HUES48 (cell line): ENCODE data around the gene LTO1.

Source experiments
- H3K27ac ChIP-seq: one replicate; pipeline ENCODE4 v1.7.0; 2013; ENCODE audit warnings: low read depth, low read length, inconsistent platforms
- H3K27me3 ChIP-seq: 2 replicates; pipeline ENCODE4 v1.6.1; 2013; ENCODE audit warnings: mild to moderate bottlenecking, low read length; ENCODE audit not compliant: control insufficient read depth, insufficient read depth
- H3K36me3 ChIP-seq: 2 replicates; pipeline ENCODE4 v1.6.1; 2013; ENCODE audit warnings: low read length; ENCODE audit not compliant: control insufficient read depth, insufficient read depth
- H3K4me1 ChIP-seq: 2 replicates; pipeline ENCODE4 v1.6.1; 2013; ENCODE audit warnings: mild to moderate bottlenecking, low read length; ENCODE audit not compliant: control insufficient read depth, insufficient read depth
- H3K4me3 ChIP-seq: 2 replicates; pipeline ENCODE4 v1.5.1; 2013; ENCODE audit warnings: mild to moderate bottlenecking, low read depth, low read length
- H3K9ac ChIP-seq: 2 replicates; pipeline ENCODE4 v1.6.1; 2013; ENCODE audit warnings: mild to moderate bottlenecking, low read depth, low read length, moderate library complexity
- H3K9me3 ChIP-seq: 2 replicates; pipeline ENCODE4 v1.6.1; 2013; ENCODE audit warnings: low read length; ENCODE audit not compliant: control insufficient read depth, insufficient read depth

The LTO1 gene

DNA sequence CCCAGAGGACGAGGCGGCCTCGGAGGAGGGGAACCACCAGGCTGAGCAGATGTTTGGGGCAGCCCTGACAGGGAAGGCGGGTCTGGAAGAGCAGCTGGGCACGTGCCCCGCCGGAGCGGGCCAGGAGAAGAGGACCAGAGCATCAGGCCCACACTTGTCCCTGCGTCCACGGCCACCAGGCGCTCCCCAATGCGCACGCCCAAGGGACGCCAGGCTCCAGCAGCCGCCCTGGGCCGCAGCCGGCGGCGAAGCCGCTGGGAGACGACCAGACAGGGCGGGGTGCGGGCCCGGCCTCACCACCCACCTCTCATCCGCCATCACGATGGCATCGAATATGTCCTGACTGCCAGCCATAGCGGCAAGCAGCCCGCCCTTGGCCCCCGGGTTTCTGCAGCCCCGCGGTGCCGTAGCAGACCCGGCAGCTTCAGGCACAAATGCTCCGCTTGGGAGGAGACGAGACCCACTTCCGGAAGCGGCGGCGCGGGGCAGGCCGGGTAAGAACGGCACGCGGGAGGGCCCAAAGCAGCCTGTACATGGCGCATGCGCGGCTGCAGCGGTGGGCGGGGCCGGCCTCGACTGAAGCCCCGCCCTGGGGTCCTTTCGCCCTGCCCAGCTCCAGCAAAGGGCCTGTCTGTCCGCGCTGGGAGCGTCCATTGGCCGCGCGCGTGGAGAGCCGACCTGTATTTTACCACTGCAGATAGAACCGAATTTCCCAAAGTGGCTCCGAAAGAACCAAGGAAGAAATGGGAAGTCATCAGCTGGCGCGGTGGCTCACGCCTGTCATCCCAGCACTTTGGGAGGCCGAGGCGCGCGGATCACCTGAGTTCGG, at the start of gene LTO1:
LTO1 (minus strand) TSS at position 468 of the 829 bp plus-strand sequence; CDS start at position 354, 114 bp downstream.
- Histone ChIP-seq H3K27me3 (no peaks in the 10 kb centered on the region), H3K9ac (peak within 1 kb of the TSS; percentile 58; the same call in 1 of the 2 replicates), H3K9me3 (no peaks in the 10 kb centered on the region), H3K27ac (peak within 1 kb of the TSS; percentile 77), H3K4me3 (peak within 1 kb of the TSS; percentile 85), H3K36me3 (peaks cover 24% of the 10 kb centered on the region), H3K4me1 (peaks cover 6% of the 10 kb centered on the region; the same call in 1 of the 2 replicates)

- Histone ChIP-seq H3K27ac (no peak overlapping the region), H3K9ac (no peak overlapping the region), H3K9me3 (no peaks in the 10 kb centered on the region), H3K36me3 (no peaks in the 10 kb centered on the region), H3K4me3 (no peak overlapping the region), H3K27me3 (peaks cover 24% of the 10 kb centered on the region), H3K4me1 (peaks cover 2% of the 10 kb centered on the region)
Observed at GRCh38 chr11:69721745-69722144, 46.6 kb upstream of the LTO1 start.

- Histone ChIP-seq H3K27me3 (peaks cover 24% of the 10 kb centered on the region), H3K4me1 (peaks cover 2% of the 10 kb centered on the region), H3K9ac (no peak overlapping the region), H3K27ac (no peak overlapping the region), H3K9me3 (no peaks in the 10 kb centered on the region), H3K36me3 (no peaks in the 10 kb centered on the region), H3K4me3 (no peak overlapping the region)
Observed at GRCh38 chr11:69721106-69721505, 46.0 kb upstream of the LTO1 start.

GRCh38 chr11:69718912-69719311, 43.8 kb upstream of the LTO1 start:
- H3K9me3 ChIP-seq = no peaks in the 10 kb centered on the region
- peaks cover 2% of the 10 kb centered on the region for H3K4me1 ChIP-seq
- H3K27ac ChIP-seq = no peak overlapping the region
- H3K36me3 ChIP-seq = no peaks in the 10 kb centered on the region
- H3K27me3 ChIP-seq = peaks cover 24% of the 10 kb centered on the region
- H3K9ac ChIP-seq = no peak overlapping the region
- no peak overlapping the region for H3K4me3 ChIP-seq

- H3K27ac ChIP-seq = no peak overlapping the region
- H3K27me3 ChIP-seq = peaks cover 24% of the 10 kb centered on the region
- H3K4me3 ChIP-seq = no peak overlapping the region
- peaks cover 2% of the 10 kb centered on the region for H3K4me1 ChIP-seq
- no peaks in the 10 kb centered on the region for H3K36me3 ChIP-seq
- no peak overlapping the region for H3K9ac ChIP-seq
- H3K9me3 ChIP-seq = no peaks in the 10 kb centered on the region
Observed at GRCh38 chr11:69718147-69718546, 43.0 kb upstream of the LTO1 start.

DNA sequence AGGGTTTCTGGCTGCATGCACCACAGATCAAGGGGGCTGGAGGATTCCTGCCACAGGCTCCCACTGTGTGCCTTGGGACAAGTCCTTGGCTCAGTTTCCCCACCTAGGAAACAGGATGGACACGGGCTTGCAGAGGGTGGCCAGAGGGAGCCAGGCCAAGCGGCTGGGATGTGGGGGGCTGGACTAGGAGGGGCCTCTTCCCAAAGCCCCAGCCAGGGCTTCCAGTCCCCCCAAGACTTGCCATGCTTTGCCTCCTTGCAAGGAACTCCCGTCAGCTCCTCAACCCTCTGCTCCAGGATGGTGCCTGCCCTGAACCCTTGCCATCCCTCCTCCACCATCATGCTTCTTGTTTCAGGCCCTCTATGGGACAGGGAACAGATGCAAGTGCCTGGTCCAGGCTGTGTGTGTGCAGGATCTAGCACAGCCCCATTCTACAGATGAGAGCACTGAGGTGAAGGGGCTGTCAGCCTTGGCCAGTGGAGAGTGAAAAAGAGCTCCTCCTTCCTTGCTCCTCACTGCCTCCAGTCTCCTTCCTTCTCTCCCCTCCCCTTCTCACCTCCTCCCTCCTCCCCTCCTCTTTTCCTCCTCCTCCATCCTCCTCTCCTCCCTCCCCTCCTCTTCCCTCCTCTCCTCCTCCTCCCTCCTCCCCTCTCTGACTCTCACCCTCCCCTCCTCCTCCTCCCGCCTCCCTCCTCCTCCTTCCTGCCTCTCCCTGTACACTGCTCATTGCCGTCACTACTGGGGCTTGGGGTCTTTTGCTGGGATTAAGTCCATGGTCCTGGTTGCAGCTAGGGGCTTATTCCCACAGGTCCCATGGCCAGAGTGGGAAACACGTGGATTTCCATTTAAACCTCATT, 42.0 kb upstream of the LTO1 start:
- Histone ChIP-seq H3K9me3 (no peaks in the 10 kb centered on the region), H3K36me3 (no peaks in the 10 kb centered on the region), H3K27me3 (peaks cover 24% of the 10 kb centered on the region), H3K4me3 (no peak overlapping the region), H3K4me1 (peaks cover 3% of the 10 kb centered on the region), H3K9ac (no peak overlapping the region), H3K27ac (no peak overlapping the region)

DNA sequence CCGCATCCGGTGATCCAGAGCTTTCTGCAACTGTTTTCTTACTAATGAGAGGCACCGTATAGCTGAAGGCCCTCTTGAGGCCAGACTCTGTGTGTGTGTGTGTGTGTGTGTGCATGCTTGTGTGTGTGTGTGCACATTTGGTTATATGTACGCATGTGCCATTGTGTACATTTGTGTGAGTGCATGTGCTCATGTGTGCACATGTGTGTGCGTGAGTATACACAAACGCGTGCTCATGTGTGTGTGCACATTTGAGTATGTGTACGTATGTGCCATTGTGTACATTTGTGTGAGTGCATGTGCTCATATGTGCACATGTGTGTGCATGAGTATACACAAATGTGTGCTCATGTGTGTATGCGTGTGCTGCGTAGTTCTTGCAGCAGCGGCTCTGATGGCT, 40.9 kb upstream of the LTO1 start:
- no peak overlapping the region for H3K4me3 ChIP-seq
- peaks cover 24% of the 10 kb centered on the region for H3K27me3 ChIP-seq
- no peaks in the 10 kb centered on the region for H3K9me3 ChIP-seq
- H3K36me3 ChIP-seq = no peaks in the 10 kb centered on the region
- no peak overlapping the region for H3K9ac ChIP-seq
- no peak overlapping the region for H3K27ac ChIP-seq
- peaks cover 7% of the 10 kb centered on the region for H3K4me1 ChIP-seq

DNA sequence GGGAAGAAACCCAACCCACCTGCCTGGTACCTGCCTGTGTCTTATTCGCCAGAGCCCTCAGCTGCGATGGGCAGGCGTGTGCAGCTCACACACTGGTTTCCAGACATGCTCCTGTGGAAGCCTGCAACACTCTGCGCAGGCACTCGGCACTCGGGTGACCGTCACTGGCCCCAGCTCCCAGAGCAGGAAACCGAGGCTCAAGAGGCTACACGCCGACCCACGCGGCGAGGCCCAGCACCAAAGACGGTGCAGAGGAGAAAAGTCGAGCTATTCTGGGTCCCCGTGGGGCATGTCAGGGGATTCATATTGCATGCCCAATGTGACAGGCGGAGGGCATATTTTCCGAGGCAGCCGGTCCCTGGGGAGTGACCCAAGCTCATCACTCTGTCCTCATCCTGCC, 40.3 kb upstream of the LTO1 start:
- Histone ChIP-seq H3K9ac (no peak overlapping the region), H3K36me3 (no peaks in the 10 kb centered on the region), H3K27me3 (peaks cover 24% of the 10 kb centered on the region), H3K27ac (no peak overlapping the region), H3K9me3 (no peaks in the 10 kb centered on the region), H3K4me3 (no peak overlapping the region), H3K4me1 (peaks cover 7% of the 10 kb centered on the region)

DNA sequence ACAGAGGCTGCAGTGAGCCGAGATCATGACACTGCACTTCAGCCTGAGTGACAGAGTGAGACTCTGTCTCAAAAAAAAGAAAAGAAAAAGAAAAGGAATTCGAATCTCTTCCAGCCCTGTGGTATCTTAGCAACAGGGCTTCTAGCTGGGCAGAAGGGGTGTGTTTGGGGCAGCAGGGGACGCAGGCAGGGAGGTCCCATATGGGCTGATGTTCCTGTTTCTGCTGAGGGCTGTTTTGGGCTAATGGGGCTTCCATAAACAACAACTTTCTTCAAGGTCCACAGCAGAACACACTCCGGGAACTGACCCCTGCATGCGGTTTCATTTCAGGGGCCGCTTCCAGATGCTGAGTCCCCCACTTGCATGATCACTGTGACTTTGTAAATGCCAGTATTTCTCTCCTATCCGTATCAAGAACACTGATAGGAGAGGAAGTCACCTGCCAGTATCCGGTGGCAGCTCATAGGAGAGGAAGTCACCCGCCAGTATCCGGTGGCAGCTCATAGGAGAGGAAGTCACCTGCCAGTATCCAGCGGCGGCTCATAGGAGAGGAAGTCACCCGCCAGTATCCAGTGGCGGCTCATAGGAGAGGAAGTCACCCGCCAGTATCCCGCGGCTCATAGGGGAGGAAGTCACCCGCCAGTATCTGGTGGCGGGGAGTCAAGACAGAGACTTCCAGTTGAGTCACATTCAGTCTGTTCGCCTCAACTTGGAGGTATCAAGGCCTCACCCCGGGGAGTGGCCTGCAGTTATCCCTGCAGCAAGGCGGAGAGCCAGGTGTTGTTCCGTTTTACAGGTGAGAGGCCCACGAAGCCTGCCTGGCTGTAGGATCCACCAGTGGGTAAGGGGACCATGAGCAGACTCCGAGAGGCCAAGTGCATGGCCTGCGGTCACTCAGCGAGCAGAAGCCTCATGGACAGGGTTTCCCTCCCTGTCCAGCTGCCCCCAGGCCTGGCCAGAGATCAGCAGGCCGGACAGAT, 37.0 kb upstream of the LTO1 start:
- H3K9ac ChIP-seq = no peak overlapping the region
- H3K9me3 ChIP-seq = no peaks in the 10 kb centered on the region
- no peaks in the 10 kb centered on the region for H3K36me3 ChIP-seq
- no peak overlapping the region for H3K27ac ChIP-seq
- H3K4me3 ChIP-seq = no peak overlapping the region
- H3K4me1 ChIP-seq = peaks cover 11% of the 10 kb centered on the region
- H3K27me3 ChIP-seq = peaks cover 4% of the 10 kb centered on the region; the same call in 1 of the 2 replicates

- Histone ChIP-seq H3K27me3 (peaks cover 17% of the 10 kb centered on the region), H3K9ac (no peak overlapping the region), H3K4me1 (peaks cover 31% of the 10 kb centered on the region), H3K27ac (peak overlapping the region; percentile 18), H3K36me3 (no peaks in the 10 kb centered on the region), H3K4me3 (no peak overlapping the region), H3K9me3 (no peaks in the 10 kb centered on the region)
Observed at GRCh38 chr11:69708736-69709401, 33.7 kb upstream of the LTO1 start.
